ENCODE data around the gene MFAP5. TPM values are rescaled to one million over a fixed set of nuclear protein-coding genes. Genes with fewer than 3 reads are reported as not detected.
"Not testable (repeated sequence)": the region's sequence is repeated elsewhere in the genome, so short reads cannot be mapped to it uniquely, and the experiment has no call there.

Gene MFAP5
- total RNA-seq, 4 donors from 2014 or later, result 49.3 to 205 (median 137) TPM

- no peaks in the 10 kb centered on the region for H3K4me1 ChIP-seq
- no peak for ATAC-seq
- H3K9me3 ChIP-seq, result no peaks in the 10 kb centered on the region
- H3K27ac ChIP-seq, result no peak overlapping the region
- no peak for TF ChIP-seq POLR2AphosphoS5 (IDR thresholded peaks at IDR 0.05)
- TF ChIP-seq EP300 (IDR thresholded peaks at IDR 0.05), result no peak
- TF ChIP-seq POLR2A (IDR thresholded peaks at IDR 0.05), result no peak
- no peak for TF ChIP-seq CTCF (IDR thresholded peaks at IDR 0.05)
- no peak overlapping the region for H3K4me3 ChIP-seq
- H3K36me3 ChIP-seq, result no peaks in the 10 kb centered on the region
- 68% methylated on average over 3 of the region's 3 CpGs; no CpG with 5 or more reads in 1 of the 2 donors for WGBS, 2 donors (ENCODE audit: low coverage in 1 of 2)
- H3K27me3 ChIP-seq, result peaks cover 3% of the 10 kb centered on the region
Observed at GRCh38 chr12:8628731-8629130, 33.9 kb downstream of the MFAP5 start.

- not testable (repeated sequence) for H3K36me3 ChIP-seq, H3K4me3 ChIP-seq, H3K4me1 ChIP-seq, ATAC-seq, H3K27me3 ChIP-seq, H3K9me3 ChIP-seq, H3K27ac ChIP-seq
- no CpG with 5 or more reads among the region's 26 CpGs for WGBS, 2 donors (ENCODE audit: low coverage in 1 of 2)
Observed at GRCh38 chr12:8624750-8625149, 37.9 kb downstream of the MFAP5 start.

GRCh38 chr12:8622646-8623045 lies 40.0 kb downstream of the MFAP5 start:
- H3K36me3 ChIP-seq, result no peaks in the 10 kb centered on the region
- no peak for ATAC-seq
- no peak for TF ChIP-seq CTCF (IDR thresholded peaks at IDR 0.05)
- no peak for TF ChIP-seq EP300 (IDR thresholded peaks at IDR 0.05)
- no peak for TF ChIP-seq POLR2A (IDR thresholded peaks at IDR 0.05)
- no peak for TF ChIP-seq POLR2AphosphoS5 (IDR thresholded peaks at IDR 0.05)
- H3K4me3 ChIP-seq, result no peak overlapping the region
- WGBS, 2 donors (ENCODE audit: low coverage in 1 of 2), result 46% methylated on average over 4 of the region's 4 CpGs; no CpG with 5 or more reads in 1 of the 2 donors
- H3K27ac ChIP-seq, result no peak overlapping the region
- peaks cover 3% of the 10 kb centered on the region for H3K27me3 ChIP-seq
- H3K4me1 ChIP-seq, result no peaks in the 10 kb centered on the region
- H3K9me3 ChIP-seq, result peaks cover 0 to 10% (median 0%) of the 10 kb centered on the region in 3 donors

GRCh38 chr12:8615206-8615605 lies 47.4 kb downstream of the MFAP5 start:
- WGBS, 2 donors (ENCODE audit: low coverage in 1 of 2), result 49 to 67% methylated on average over 4 to 6 of the region's 6 CpGs
- ATAC-seq, result no peak

GRCh38 chr12:8613881-8614280 lies 48.7 kb downstream of the MFAP5 start:
- WGBS, 2 donors (ENCODE audit: low coverage in 1 of 2), result 50% methylated on average over 1 of the region's 1 CpG; no CpG with 5 or more reads in 1 of the 2 donors
- H3K27me3 ChIP-seq, H3K4me1 ChIP-seq, H3K9me3 ChIP-seq, ATAC-seq, H3K27ac ChIP-seq, H3K4me3 ChIP-seq, H3K36me3 ChIP-seq: not testable (repeated sequence)

More at GRCh38 chr12:8615206-8615605, 47.4 kb downstream of the MFAP5 start:
- TF ChIP-seq CTCF (IDR thresholded peaks at IDR 0.05) (no peak), POLR2A (IDR thresholded peaks at IDR 0.05) (no peak)
- no peak overlapping the region for H3K4me3 ChIP-seq
- H3K27me3 ChIP-seq, result no peaks in the 10 kb centered on the region
- H3K36me3 ChIP-seq, result no peaks in the 10 kb centered on the region
- H3K9me3 ChIP-seq, result no peaks in the 10 kb centered on the region
- H3K4me1 ChIP-seq, result no peaks in the 10 kb centered on the region
- no peak overlapping the region for H3K27ac ChIP-seq

- H3K4me3 ChIP-seq, result no peak within 1 kb of the TSS
- no peak for ATAC-seq
- no peaks in the 10 kb centered on the region for H3K27me3 ChIP-seq
- no peaks in the 10 kb centered on the region for H3K36me3 ChIP-seq
- no peaks in the 10 kb centered on the region for H3K9me3 ChIP-seq
- WGBS, 2 donors (ENCODE audit: low coverage in 1 of 2), result 63 to 100% methylated on average over 1 of the region's 2 CpGs
- TF ChIP-seq CTCF (IDR thresholded peaks at IDR 0.05) (no peak), EP300 (IDR thresholded peaks at IDR 0.05) (no peak), POLR2AphosphoS5 (IDR thresholded peaks at IDR 0.05) (no peak), POLR2A (IDR thresholded peaks at IDR 0.05) (no peak)
- H3K4me1 ChIP-seq, result no peaks in the 10 kb centered on the region
- no peak within 1 kb of the TSS for H3K27ac ChIP-seq
Observed at GRCh38 chr12:8612629-8613028, 50.0 kb downstream of the MFAP5 start, which contains the start of gene AICDA. Gene AICDA, minus strand, starts transcription at chr12:8612859. Its CDS starts 92 bp downstream, at chr12:8612767.

All from gastroesophageal sphincter (tissue), 4 donors.